Measurements from ENCODE around the gene WBP2. TPM values are rescaled to one million over a fixed set of nuclear protein-coding genes. Genes with fewer than 3 reads are reported as not detected.
A peak's percentile ranks its signal among the peaks of the same experiment; 100 is the strongest.

WBP2 gene
- total and polyA plus RNA-seq, 2 of the 13 experiments (the other 11 are each of a cell fraction or from before 2014, with no cell fraction given): 29.2 to 29.5 TPM

DNA sequence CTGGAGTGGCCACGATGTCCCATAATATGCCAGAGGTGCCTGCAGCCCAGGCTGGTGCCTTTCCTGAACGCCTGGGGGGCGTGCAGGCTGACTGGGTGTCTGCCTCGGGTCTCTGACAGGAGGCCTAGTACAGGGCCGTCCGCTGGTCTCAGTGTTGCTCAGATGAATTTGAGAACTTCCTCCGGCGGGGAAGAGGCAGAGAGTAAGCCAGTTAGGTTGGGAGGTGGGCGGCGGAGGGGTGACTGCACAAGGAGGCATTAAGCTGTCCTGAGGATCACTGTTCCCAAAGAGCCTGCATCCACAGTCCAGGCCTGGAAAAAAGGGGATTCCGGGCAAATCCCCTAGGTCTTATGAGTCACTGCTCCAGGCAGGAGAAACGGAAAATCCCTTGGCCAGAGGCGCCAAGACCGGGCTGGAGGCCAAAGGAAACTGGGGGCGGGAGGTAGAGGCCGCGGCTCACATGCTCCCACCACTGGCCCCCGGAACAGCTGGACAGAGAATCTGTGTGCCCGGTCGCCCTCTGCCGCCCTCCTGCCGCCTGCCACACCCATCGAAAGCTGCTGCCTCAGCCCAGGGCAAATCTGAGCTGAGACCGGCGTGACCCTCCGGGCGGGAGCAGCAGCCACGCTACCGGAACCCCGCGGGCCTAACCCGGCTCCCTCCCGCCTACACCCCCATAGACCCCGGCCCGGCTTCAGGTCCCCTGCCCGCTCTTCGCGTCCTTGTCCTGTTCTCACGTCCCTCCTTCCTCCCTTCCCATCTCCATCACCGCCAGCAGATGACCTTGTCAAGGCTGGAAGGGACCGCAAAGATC is 22.0 kb upstream of the WBP2 start (continued):
- no peak for TF ChIP-seq ZSCAN12 (CRISPR knock-in tag; IDR thresholded peaks at IDR 0.05)
- TF ChIP-seq ZNF782 (CRISPR knock-in tag; IDR thresholded peaks at IDR 0.05; ENCODE audit: borderline replicate concordance): 0 out of 2 replicates have a peak, but pooled peaks have one; percentile 63
- no peak; the same call in 1 of the 2 replicates for TF ChIP-seq ZNF614 (CRISPR knock-in tag; IDR thresholded peaks at IDR 0.05; ENCODE audit: borderline replicate concordance)
- TF ChIP-seq, protein P1, sequence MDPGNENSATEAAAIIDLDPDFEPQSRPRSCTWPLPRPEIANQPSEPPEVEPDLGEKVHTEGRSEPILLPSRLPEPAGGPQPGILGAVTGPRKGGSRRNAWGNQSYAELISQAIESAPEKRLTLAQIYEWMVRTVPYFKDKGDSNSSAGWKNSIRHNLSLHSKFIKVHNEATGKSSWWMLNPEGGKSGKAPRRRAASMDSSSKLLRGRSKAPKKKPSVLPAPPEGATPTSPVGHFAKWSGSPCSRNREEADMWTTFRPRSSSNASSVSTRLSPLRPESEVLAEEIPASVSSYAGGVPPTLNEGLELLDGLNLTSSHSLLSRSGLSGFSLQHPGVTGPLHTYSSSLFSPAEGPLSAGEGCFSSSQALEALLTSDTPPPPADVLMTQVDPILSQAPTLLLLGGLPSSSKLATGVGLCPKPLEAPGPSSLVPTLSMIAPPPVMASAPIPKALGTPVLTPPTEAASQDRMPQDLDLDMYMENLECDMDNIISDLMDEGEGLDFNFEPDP (CRISPR knock-in tag; conservative IDR thresholded peaks at IDR 0.05): 0 out of 2 replicates have a peak, but pooled peaks have one; percentile 87
- no peak; the same call in 1 of the 2 replicates for TF ChIP-seq SIX4 (CRISPR knock-in tag; IDR thresholded peaks at IDR 0.05)
- TF ChIP-seq ZNF3 (CRISPR knock-in tag; IDR thresholded peaks at IDR 0.05): no peak
- no peak for TF ChIP-seq NFYB (CRISPR knock-in tag; IDR thresholded peaks at IDR 0.05)
- no peak for TF ChIP-seq MAF1 (CRISPR knock-in tag; IDR thresholded peaks at IDR 0.05; ENCODE audit: borderline replicate concordance)
- TF ChIP-seq ZFP41 (CRISPR knock-in tag; IDR thresholded peaks at IDR 0.05; ENCODE audit: borderline replicate concordance): no peak
- no peak for TF ChIP-seq ZNF572 (CRISPR knock-in tag; IDR thresholded peaks at IDR 0.05)
- TF ChIP-seq NAIF1 (CRISPR knock-in tag; IDR thresholded peaks at IDR 0.05; ENCODE audit: borderline replicate concordance): no peak; the same call in 1 of the 2 replicates
- no peak for TF ChIP-seq WIZ (CRISPR knock-in tag; IDR thresholded peaks at IDR 0.05)
- TF ChIP-seq ZNF550 (CRISPR knock-in tag; IDR thresholded peaks at IDR 0.05; ENCODE audit: borderline replicate concordance): no peak
- no peak for TF ChIP-seq GTF2F1 (IDR thresholded peaks at IDR 0.05; ENCODE audit: low read length)
- TF ChIP-seq NR2F2 (IDR thresholded peaks at IDR 0.05; ENCODE audit: borderline replicate concordance, low read depth): no peak
- TF ChIP-seq NPAS2 (CRISPR knock-in tag; IDR thresholded peaks at IDR 0.05; ENCODE audit: borderline replicate concordance): no peak
- TF ChIP-seq, protein P2, sequence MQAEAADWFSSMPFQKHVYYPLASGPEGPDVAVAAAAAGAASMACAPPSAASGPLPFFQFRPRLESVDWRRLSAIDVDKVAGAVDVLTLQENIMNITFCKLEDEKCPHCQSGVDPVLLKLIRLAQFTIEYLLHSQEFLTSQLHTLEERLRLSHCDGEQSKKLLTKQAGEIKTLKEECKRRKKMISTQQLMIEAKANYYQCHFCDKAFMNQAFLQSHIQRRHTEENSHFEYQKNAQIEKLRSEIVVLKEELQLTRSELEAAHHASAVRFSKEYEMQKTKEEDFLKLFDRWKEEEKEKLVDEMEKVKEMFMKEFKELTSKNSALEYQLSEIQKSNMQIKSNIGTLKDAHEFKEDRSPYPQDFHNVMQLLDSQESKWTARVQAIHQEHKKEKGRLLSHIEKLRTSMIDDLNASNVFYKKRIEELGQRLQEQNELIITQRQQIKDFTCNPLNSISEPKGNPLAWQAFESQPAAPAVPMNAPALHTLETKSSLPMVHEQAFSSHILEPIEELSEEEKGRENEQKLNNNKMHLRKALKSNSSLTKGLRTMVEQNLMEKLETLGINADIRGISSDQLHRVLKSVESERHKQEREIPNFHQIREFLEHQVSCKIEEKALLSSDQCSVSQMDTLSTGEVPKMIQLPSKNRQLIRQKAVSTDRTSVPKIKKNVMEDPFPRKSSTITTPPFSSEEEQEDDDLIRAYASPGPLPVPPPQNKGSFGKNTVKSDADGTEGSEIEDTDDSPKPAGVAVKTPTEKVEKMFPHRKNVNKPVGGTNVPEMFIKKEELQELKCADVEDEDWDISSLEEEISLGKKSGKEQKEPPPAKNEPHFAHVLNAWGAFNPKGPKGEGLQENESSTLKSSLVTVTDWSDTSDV (CRISPR knock-in tag; IDR thresholded peaks at IDR 0.05): peak; percentile 85
- TF ChIP-seq, protein P3, sequence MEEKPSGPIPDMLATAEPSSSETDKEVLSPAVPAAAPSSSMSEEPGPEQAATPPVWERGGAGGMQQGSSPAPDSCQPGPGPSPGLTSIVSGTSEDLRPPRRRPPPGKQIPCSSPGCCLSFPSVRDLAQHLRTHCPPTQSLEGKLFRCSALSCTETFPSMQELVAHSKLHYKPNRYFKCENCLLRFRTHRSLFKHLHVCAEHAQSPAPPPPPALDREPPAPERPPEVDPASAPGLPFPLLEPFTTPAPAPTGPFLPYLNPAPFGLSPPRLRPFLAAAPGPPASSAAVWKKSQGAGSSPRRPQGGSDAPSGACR (CRISPR knock-in tag; IDR thresholded peaks at IDR 0.05): peak; percentile 24
- TF ChIP-seq CBX1 (IDR thresholded peaks at IDR 0.05; ENCODE audit: low read depth): no peak
- no peak for TF ChIP-seq RARA (CRISPR knock-in tag; IDR thresholded peaks at IDR 0.05)
- peak; percentile 85; the same call in 1 of the 2 replicates for TF ChIP-seq ZNF75D (CRISPR knock-in tag; IDR thresholded peaks at IDR 0.05; ENCODE audit: borderline replicate concordance)
- no peak for TF ChIP-seq MED8 (CRISPR knock-in tag; IDR thresholded peaks at IDR 0.05; ENCODE audit: insufficient replicate concordance)
- TF ChIP-seq ATF7-NPFF (CRISPR knock-in tag; IDR thresholded peaks at IDR 0.05; ENCODE audit: low read depth): no peak
- TF ChIP-seq ZNF674 (CRISPR knock-in tag; IDR thresholded peaks at IDR 0.05; ENCODE audit: low read depth): peak; percentile 43
- no peak for TF ChIP-seq ZNF777 (CRISPR knock-in tag; IDR thresholded peaks at IDR 0.05)
- TF ChIP-seq CEBPG (CRISPR knock-in tag; IDR thresholded peaks at IDR 0.05): no peak
- no peak; the same call in 1 of the 2 replicates for TF ChIP-seq HMG20A (CRISPR knock-in tag; IDR thresholded peaks at IDR 0.05; ENCODE audit: borderline replicate concordance)

All from HepG2 (cell line).